ENCODE data around the gene CAMKMT.

GRCh38 chr2:44707945-44708660, 346.4 kb downstream of the CAMKMT start:
- TF ChIP-seq POLR2AphosphoS5 (IDR thresholded peaks at IDR 0.05) = no peak
- TF ChIP-seq, protein P1, sequence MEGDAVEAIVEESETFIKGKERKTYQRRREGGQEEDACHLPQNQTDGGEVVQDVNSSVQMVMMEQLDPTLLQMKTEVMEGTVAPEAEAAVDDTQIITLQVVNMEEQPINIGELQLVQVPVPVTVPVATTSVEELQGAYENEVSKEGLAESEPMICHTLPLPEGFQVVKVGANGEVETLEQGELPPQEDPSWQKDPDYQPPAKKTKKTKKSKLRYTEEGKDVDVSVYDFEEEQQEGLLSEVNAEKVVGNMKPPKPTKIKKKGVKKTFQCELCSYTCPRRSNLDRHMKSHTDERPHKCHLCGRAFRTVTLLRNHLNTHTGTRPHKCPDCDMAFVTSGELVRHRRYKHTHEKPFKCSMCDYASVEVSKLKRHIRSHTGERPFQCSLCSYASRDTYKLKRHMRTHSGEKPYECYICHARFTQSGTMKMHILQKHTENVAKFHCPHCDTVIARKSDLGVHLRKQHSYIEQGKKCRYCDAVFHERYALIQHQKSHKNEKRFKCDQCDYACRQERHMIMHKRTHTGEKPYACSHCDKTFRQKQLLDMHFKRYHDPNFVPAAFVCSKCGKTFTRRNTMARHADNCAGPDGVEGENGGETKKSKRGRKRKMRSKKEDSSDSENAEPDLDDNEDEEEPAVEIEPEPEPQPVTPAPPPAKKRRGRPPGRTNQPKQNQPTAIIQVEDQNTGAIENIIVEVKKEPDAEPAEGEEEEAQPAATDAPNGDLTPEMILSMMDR (IDR thresholded peaks at IDR 0.05 in 8 of 11, conservative IDR thresholded peaks at IDR 0.05 in 3 of 11) = no peak
- TF ChIP-seq POLR2A (IDR thresholded peaks at IDR 0.05) = no peak

All from spleen (tissue), 7 donors.